Measurements from ENCODE around the gene TMEM38A. TPM values are rescaled to one million over a fixed set of nuclear protein-coding genes. Genes with fewer than 3 reads are reported as not detected.

Gene TMEM38A
- total RNA-seq, 2 experiments from 2014 or later: 1.2 to 1.8 TPM

DNA sequence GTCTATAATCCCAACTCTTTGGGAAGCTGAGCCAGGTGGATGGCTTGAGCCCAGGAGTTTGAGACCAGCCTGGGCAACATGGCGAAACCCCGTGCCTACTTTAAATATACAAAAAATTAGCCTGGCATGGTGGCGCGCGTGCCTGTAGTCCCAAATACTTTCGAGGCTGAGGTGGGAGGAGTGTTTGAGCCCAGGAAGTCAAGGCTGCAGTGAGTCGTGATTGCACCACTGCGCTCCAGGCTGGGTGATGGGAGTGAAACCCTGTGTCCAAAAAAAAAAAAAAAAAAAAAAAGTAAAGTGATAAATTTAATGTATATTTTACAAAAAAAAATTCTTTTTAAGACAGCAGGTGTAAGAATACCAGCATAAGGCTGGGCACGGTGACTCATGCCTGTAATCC is 17.6 kb downstream of the TMEM38A start:
- ATAC-seq (no peak), DNase-seq (no peak)
- intact Hi-C loops (cut with micrococcal nuclease): no loop called here
- Mint-ChIP-seq H3K27me3 (no peaks in the 10 kb centered on the region), H3K4me1 (ENCODE audit: low read depth) (no peaks in the 10 kb centered on the region), H3K9me3 (peaks cover 2% of the 10 kb centered on the region), H3K36me3 (ENCODE audit: low read depth) (peaks cover 2% of the 10 kb centered on the region), H3K4me3 (no peak overlapping the region), H3K27ac (no peak overlapping the region)
- TF ChIP-seq, protein P1, sequence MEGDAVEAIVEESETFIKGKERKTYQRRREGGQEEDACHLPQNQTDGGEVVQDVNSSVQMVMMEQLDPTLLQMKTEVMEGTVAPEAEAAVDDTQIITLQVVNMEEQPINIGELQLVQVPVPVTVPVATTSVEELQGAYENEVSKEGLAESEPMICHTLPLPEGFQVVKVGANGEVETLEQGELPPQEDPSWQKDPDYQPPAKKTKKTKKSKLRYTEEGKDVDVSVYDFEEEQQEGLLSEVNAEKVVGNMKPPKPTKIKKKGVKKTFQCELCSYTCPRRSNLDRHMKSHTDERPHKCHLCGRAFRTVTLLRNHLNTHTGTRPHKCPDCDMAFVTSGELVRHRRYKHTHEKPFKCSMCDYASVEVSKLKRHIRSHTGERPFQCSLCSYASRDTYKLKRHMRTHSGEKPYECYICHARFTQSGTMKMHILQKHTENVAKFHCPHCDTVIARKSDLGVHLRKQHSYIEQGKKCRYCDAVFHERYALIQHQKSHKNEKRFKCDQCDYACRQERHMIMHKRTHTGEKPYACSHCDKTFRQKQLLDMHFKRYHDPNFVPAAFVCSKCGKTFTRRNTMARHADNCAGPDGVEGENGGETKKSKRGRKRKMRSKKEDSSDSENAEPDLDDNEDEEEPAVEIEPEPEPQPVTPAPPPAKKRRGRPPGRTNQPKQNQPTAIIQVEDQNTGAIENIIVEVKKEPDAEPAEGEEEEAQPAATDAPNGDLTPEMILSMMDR (IDR thresholded peaks at IDR 0.05): no peak
- ChIA-PET CTCF (interaction anchor here (1.0 kb wide), 1 partner anchor 24 kb away, joined by 3 read pairs; no protein-coding TSS in a partner anchor), POLR2A (no interaction called here)

DNA sequence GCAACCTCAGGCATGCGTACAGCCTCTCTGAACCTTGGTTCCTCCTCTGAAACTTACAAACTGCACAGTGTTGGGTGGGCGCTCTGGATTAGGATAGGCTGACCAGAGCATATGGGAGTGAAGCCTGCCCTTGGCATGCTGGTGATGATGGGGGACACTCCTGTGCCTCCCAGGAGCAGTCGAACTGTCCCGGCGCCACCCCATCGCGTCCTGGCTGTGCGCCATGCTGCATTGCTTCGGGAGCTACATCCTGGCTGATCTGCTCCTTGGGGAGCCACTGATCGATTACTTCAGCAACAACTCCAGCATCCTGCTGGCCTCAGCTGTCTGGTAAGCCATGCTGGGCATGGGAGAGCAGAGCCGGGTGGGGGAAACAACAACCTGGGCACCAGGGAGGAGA is 18.9 kb downstream of the TMEM38A start:
- DNase-seq (no peak), ATAC-seq (no peak)
- no peak overlapping the region for H3K4me3 Mint-ChIP-seq
- H3K27ac Mint-ChIP-seq: no peak overlapping the region
- H3K9me3 Mint-ChIP-seq: peaks cover 2% of the 10 kb centered on the region
- CTCF ChIA-PET: no interaction called here
- POLR2A ChIA-PET: no interaction called here
- no peaks in the 10 kb centered on the region for H3K27me3 Mint-ChIP-seq
- peaks cover 2% of the 10 kb centered on the region for H3K36me3 Mint-ChIP-seq (ENCODE audit: low read depth)
- no peaks in the 10 kb centered on the region for H3K4me1 Mint-ChIP-seq (ENCODE audit: low read depth)
- TF ChIP-seq, protein P1 (IDR thresholded peaks at IDR 0.05): no peak
- intact Hi-C loops (cut with micrococcal nuclease): no loop called here

DNA sequence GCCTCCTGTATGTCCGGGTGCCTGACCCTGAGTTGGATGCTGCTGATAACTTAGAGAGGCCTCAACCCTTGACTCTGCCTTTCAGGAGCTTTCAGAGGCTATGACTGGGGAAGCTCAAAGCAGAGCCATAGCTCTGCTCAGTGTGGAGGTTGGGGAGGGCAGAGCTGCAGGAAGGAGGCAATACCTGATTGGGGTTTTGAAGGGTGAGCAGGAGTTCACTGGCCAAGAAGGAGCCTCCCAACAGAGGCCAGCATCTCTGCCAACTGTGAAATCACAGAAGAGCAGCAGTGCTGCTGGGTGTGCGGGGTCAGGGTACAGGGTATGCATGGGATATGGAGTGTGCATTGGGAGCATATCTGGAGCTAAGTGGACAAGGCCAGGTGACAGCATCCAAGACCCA is 21.6 kb downstream of the TMEM38A start:
- no peaks in the 10 kb centered on the region for H3K27me3 Mint-ChIP-seq
- DNase-seq: no peak
- peaks cover 2% of the 10 kb centered on the region for H3K36me3 Mint-ChIP-seq (ENCODE audit: low read depth)
- ATAC-seq: no peak
- H3K27ac Mint-ChIP-seq: no peak overlapping the region
- CTCF ChIA-PET: no interaction called here
- POLR2A ChIA-PET: no interaction called here
- H3K9me3 Mint-ChIP-seq: peaks cover 2% of the 10 kb centered on the region
- intact Hi-C loops (cut with micrococcal nuclease): no loop called here
- no peaks in the 10 kb centered on the region for H3K4me1 Mint-ChIP-seq (ENCODE audit: low read depth)
- TF ChIP-seq, protein P1 (IDR thresholded peaks at IDR 0.05): no peak
- H3K4me3 Mint-ChIP-seq: no peak overlapping the region

DNA sequence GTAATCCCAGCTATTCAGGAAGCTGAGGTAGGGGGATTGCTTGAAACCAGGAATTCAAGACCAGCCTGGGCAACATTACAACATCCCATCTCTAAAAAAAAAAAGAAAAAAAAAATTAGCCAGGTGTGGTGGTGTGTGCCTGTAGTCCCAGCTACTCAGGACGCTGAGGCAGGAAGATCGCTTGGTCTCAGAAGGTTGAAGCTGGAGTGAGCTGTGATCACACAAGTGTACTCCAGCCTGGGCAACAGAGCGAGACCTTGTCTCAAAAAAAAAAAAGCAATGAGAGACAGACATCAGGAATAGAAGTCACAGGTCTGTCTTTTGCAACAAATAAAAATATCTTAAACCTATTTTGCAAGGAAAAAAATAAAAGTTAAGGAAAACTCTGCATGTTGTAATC is 23.3 kb downstream of the TMEM38A start:
- Mint-ChIP-seq H3K36me3 (ENCODE audit: low read depth) (peaks cover 2% of the 10 kb centered on the region), H3K4me1 (ENCODE audit: low read depth) (no peaks in the 10 kb centered on the region), H3K9me3 (peaks cover 2% of the 10 kb centered on the region), H3K4me3 (no peak overlapping the region), H3K27ac (no peak overlapping the region), H3K27me3 (no peaks in the 10 kb centered on the region)
- POLR2A ChIA-PET: no interaction called here
- intact Hi-C loops (cut with micrococcal nuclease): no loop called here
- CTCF ChIA-PET: no interaction called here
- TF ChIP-seq, protein P1 (IDR thresholded peaks at IDR 0.05): no peak
- no peak for DNase-seq
- no peak for ATAC-seq

DNA sequence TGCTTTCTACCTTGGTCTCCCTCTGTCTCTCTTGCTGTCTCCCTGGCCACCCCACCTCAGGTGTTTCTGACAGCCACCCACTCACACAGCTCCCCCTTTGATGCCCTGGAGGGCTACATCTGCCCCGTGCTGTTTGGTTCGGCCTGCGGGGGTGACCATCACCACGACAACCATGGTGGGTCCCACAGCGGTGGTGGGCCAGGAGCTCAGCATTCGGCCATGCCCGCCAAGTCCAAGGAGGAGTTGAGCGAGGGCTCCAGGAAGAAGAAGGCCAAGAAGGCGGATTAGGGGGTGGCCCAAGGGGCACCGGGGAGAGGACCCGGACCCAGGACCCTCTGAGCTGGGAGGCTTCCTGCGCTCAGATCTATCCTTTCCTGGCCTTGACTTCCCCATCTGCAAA is 27.1 kb downstream of the TMEM38A start:
- no peaks in the 10 kb centered on the region for H3K27me3 Mint-ChIP-seq
- no peaks in the 10 kb centered on the region for H3K4me1 Mint-ChIP-seq (ENCODE audit: low read depth)
- ATAC-seq (no peak), DNase-seq (no peak)
- H3K4me3 Mint-ChIP-seq: no peak overlapping the region
- peaks cover 3% of the 10 kb centered on the region for H3K9me3 Mint-ChIP-seq
- ChIA-PET POLR2A (no interaction called here), CTCF (interaction anchor here (1.4 kb wide), 1 partner anchor 11 kb away, joined by 3 read pairs; no protein-coding TSS in a partner anchor)
- intact Hi-C loops (cut with micrococcal nuclease): no loop called here
- H3K36me3 Mint-ChIP-seq (ENCODE audit: low read depth): no peaks in the 10 kb centered on the region
- TF ChIP-seq, protein P1 (IDR thresholded peaks at IDR 0.05): no peak
- H3K27ac Mint-ChIP-seq: no peak overlapping the region
